PFSK-1 (cell line): ENCODE measurements around the gene SYNCRIP.
A peak's percentile ranks its signal among the peaks of the same experiment; 100 is the strongest.

Source experiments
- FOXP2 ChIP-seq: optimal IDR thresholded peaks from 2 replicates; pipeline ENCODE3; 2011; ENCODE audit warnings: borderline replicate concordance, control low read depth, inconsistent platforms; ENCODE audit not compliant: insufficient read depth; ENCODE audit errors: extremely low read length, extremely low read depth
- POLR2AphosphoS5 ChIP-seq: IDR thresholded peaks from 2 replicates; pipeline ENCODE4 v1.6.1; 2012; ENCODE audit warnings: low read depth, mild to moderate bottlenecking, control low read depth, low read length, moderate library complexity
- SIN3A ChIP-seq: IDR thresholded peaks from 2 replicates; pipeline ENCODE4 v1.6.1; 2012; ENCODE audit warnings: mild to moderate bottlenecking, low read length, moderate library complexity, borderline replicate concordance; ENCODE audit not compliant: insufficient read depth
- TAF1 ChIP-seq: IDR thresholded peaks from 2 replicates; pipeline ENCODE4 v1.6.1; 2012; ENCODE audit warnings: low read length, control low read depth, borderline replicate concordance; ENCODE audit not compliant: insufficient read depth
- TF ChIP-seq, protein P1 (sequence below), 2 experiments: IDR thresholded peaks; 2 replicates each; pipeline versions ENCODE4 v1.6.1 to v1.8.0; 2011 to 2012; ENCODE audit warnings: low read depth in 2 of 2, low read length in 2 of 2, control low read depth in 1 of 2, inconsistent platforms in 1 of 2, mild to moderate bottlenecking in 1 of 2, moderate library complexity in 1 of 2; ENCODE audit not compliant: insufficient read depth in 1 of 2

Gene SYNCRIP

GRCh38 chr6:85593438-85594196 lies 49.1 kb downstream of the SYNCRIP start, which contains the start of gene SNX14:
SNX14 (minus strand) TSS chr6:85593858; CDS start chr6:85593718, 140 bp downstream.
- TF ChIP-seq FOXP2 = peak; percentile 86
- TF ChIP-seq POLR2AphosphoS5 = peak; percentile 47
- TF ChIP-seq SIN3A = no peak
- TF ChIP-seq TAF1 = no peak; the same call in 1 of the 2 replicates
- TF ChIP-seq, protein P1, sequence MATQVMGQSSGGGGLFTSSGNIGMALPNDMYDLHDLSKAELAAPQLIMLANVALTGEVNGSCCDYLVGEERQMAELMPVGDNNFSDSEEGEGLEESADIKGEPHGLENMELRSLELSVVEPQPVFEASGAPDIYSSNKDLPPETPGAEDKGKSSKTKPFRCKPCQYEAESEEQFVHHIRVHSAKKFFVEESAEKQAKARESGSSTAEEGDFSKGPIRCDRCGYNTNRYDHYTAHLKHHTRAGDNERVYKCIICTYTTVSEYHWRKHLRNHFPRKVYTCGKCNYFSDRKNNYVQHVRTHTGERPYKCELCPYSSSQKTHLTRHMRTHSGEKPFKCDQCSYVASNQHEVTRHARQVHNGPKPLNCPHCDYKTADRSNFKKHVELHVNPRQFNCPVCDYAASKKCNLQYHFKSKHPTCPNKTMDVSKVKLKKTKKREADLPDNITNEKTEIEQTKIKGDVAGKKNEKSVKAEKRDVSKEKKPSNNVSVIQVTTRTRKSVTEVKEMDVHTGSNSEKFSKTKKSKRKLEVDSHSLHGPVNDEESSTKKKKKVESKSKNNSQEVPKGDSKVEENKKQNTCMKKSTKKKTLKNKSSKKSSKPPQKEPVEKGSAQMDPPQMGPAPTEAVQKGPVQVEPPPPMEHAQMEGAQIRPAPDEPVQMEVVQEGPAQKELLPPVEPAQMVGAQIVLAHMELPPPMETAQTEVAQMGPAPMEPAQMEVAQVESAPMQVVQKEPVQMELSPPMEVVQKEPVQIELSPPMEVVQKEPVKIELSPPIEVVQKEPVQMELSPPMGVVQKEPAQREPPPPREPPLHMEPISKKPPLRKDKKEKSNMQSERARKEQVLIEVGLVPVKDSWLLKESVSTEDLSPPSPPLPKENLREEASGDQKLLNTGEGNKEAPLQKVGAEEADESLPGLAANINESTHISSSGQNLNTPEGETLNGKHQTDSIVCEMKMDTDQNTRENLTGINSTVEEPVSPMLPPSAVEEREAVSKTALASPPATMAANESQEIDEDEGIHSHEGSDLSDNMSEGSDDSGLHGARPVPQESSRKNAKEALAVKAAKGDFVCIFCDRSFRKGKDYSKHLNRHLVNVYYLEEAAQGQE (IDR thresholded peaks at IDR 0.05; ENCODE audit: insufficient read depth in 1 of 2, low read depth in 2 of 2, low read length in 2 of 2) = no peak

DNA sequence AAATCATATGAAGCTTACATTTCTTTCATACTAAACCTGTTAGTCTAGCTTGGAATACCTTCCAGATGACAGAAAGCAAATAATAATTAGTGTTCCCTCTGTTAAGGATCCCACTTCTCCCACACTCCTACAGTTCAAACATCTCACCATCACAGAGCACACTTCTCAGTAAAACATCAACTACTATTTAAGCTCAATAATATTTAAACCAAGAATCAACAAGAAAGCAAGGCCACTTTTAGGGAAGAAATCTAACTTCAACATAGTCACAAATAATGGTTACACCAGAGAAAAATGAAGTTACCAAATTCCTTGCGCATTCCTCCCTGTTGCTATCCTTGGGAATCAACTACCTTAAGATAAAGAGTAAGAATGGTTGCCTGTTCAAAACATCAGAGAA lies 50.7 kb downstream of the SYNCRIP start:
- TF ChIP-seq SIN3A = no peak
- TF ChIP-seq TAF1 = no peak
- no peak for TF ChIP-seq POLR2AphosphoS5
- TF ChIP-seq FOXP2 = no peak
- TF ChIP-seq, protein P1 (IDR thresholded peaks at IDR 0.05; ENCODE audit: insufficient read depth in 1 of 2, low read depth in 2 of 2, low read length in 2 of 2) = no peak

DNA sequence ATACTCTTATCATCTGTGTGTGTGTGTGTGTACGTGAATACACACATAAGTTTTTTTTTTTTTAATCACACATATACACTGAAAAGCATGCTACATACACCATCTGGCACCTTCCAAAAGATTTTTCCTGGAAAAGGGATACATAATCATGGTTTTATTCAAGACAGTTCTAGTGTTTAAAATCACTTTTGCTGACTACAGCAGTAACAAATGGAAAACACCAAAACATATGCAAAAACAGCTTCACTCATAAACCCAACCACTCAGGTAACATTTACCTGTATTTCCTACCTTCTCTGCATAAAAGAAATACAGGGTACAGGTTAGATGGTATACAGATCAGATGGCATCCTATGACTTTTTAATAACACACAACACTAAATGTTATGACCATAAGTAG lies 51.5 kb downstream of the SYNCRIP start:
- TF ChIP-seq SIN3A (no peak), FOXP2 (no peak), TAF1 (no peak), POLR2AphosphoS5 (no peak)
- TF ChIP-seq, protein P1 (IDR thresholded peaks at IDR 0.05; ENCODE audit: insufficient read depth in 1 of 2, low read depth in 2 of 2, low read length in 2 of 2) = no peak

- TF ChIP-seq SIN3A (no peak), POLR2AphosphoS5 (no peak), FOXP2 (no peak), TAF1 (no peak)
- TF ChIP-seq, protein P1 (IDR thresholded peaks at IDR 0.05; ENCODE audit: insufficient read depth in 1 of 2, low read depth in 2 of 2, low read length in 2 of 2) = no peak
Measured at GRCh38 chr6:85585741-85586140, 56.9 kb downstream of the SYNCRIP start.
